Epithelial cell of prostate (primary cell): ENCODE data around the gene TCF4.
"Not testable (repeated sequence)": the region's sequence is repeated elsewhere in the genome, so short reads cannot be mapped to it uniquely, and the experiment has no call there.

Experiments used
- DNase-seq: peaks from one replicate; pipeline ENCODE4 v3.0.0-alpha.2; 2011; ENCODE audit warnings: low read depth, low spot score
- H3K27ac ChIP-seq: fragments of 450-650 bp; 2 replicates; pipeline ENCODE4 v1.5.1; 2017; ENCODE audit warnings: mild to moderate bottlenecking

TCF4 gene

GRCh38 chr18:55484773-55485172 is 103.2 kb downstream of the TCF4 start:
- no peak for DNase-seq
- H3K27ac ChIP-seq = no peak overlapping the region

GRCh38 chr18:55483266-55483871 is 104.6 kb downstream of the TCF4 start:
- H3K27ac ChIP-seq = no peak overlapping the region
- no peak for DNase-seq

GRCh38 chr18:55479656-55480420 is 108.2 kb downstream of the TCF4 start:
- DNase-seq = no peak
- H3K27ac ChIP-seq = no peak overlapping the region

- H3K27ac ChIP-seq = no peak overlapping the region
- DNase-seq = no peak
These were observed 110.0 kb downstream of the TCF4 start for GRCh38 chr18:55477860-55478581.

DNA sequence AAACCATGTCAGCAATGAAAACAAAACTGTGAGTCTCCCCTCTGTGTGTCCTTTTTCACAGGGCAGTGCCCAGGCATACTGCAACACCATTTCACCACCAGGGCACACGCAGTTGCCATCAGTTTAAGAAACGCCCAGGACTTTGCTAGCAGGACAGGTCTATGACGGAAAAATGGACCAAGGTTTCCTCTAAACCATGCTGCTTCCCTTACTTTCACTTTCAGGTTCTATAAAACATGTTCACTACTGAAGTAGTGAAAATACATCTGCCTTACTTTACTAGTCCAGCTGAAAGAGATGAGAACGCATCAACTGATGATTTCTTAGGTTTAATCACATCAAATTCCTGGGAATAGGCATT is 110.5 kb downstream of the TCF4 start:
- H3K27ac ChIP-seq = no peak overlapping the region

DNA sequence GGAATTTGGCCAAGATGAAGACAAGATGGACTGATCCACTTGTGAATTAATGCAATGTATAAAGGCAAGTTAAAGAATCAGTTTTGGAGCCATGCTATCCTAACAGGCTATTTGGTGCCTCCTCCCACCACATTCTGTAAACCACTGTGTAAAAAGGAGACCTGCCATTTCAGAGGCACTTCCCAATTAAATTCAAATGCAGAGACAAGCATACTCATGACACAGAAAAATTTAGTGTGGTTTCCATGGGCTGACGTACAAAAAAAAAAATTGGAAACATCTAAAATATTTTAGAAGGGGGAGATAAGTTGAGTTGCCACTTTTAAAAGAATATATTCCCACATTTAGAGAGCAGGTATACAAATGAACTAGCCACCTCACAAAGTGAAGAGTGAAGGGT is 112.1 kb downstream of the TCF4 start:
- DNase-seq = no peak
- H3K27ac ChIP-seq = no peak overlapping the region

More for the DNA sequence above, 110.5 kb downstream of the TCF4 start:
- DNase-seq = no peak

- DNase-seq = no peak
- no peak overlapping the region for H3K27ac ChIP-seq
These were observed 112.5 kb downstream of the TCF4 start for GRCh38 chr18:55475467-55475866.

DNA sequence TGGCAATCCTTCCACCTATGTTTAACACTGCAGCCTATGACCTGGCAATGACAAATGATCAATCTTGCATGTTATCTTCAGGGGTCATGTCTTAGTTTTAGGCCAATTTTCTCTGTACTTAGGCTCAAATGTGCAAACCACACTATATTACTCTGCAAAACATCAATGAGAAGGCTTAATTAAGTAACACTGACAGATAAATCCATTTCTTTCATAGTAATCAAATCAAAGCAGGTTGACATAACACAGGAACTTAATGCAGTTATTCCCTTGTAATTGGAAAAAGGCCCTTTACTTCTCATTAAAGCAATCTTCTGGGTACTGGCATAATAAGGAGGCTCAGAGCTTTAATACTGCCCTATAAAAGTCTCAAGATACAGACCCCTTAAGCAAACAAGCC is 114.4 kb downstream of the TCF4 start:
- no peak for DNase-seq
- H3K27ac ChIP-seq = no peak overlapping the region

- H3K27ac ChIP-seq = no peak overlapping the region
- DNase-seq = no peak
These were observed 114.9 kb downstream of the TCF4 start for GRCh38 chr18:55473058-55473457.

- no peak overlapping the region for H3K27ac ChIP-seq
- no peak for DNase-seq
These were observed 117.2 kb downstream of the TCF4 start for GRCh38 chr18:55470826-55471225.

GRCh38 chr18:55469134-55469533 is 118.9 kb downstream of the TCF4 start:
- not testable (repeated sequence) for DNase-seq

GRCh38 chr18:55466789-55467188 is 121.2 kb downstream of the TCF4 start:
- DNase-seq = no peak
- H3K27ac ChIP-seq = no peak overlapping the region

More at GRCh38 chr18:55469134-55469533, 118.9 kb downstream of the TCF4 start:
- not testable (repeated sequence) for H3K27ac ChIP-seq

DNA sequence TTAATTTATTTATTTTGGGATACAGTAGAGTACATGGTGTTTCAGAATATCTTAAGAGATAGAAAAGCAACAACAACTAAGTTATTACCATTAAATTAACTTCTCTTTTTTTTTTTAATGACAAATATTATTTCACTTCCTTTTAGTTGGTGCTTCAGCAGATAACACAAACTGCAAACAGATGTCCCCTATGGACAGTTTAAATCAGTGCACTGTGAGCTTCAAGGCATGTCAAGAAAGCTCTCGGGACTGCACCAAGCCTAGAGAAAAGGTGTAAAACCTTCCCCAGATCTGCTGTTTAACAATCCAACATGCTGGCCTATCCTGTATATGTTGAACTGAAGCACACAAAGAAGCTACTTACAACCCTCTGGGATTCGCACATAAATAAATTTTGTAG is 122.7 kb downstream of the TCF4 start:
- no peak overlapping the region for H3K27ac ChIP-seq
- DNase-seq = no peak

GRCh38 chr18:55464581-55464980 is 123.4 kb downstream of the TCF4 start:
- H3K27ac ChIP-seq = no peak overlapping the region
- no peak for DNase-seq

DNA sequence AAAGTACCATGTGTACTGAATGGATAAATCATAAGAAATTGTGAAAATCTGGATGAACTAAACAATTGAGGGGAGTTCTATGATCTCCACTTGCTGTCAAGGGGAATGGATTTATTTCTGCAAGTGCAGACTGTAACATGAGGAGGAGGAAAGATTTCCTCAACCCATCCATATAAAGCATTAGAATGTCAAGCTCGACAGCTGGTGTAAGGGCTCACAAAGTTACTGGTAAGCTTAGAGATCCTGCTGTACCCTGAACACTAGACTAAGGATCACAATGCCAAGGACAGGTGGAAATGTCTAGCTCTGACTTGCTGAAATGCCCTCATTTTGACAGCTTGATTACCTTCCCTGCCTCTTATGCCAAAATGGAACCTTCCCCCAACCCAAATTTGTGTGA is 125.3 kb downstream of the TCF4 start:
- H3K27ac ChIP-seq = no peak overlapping the region
- no peak for DNase-seq

DNA sequence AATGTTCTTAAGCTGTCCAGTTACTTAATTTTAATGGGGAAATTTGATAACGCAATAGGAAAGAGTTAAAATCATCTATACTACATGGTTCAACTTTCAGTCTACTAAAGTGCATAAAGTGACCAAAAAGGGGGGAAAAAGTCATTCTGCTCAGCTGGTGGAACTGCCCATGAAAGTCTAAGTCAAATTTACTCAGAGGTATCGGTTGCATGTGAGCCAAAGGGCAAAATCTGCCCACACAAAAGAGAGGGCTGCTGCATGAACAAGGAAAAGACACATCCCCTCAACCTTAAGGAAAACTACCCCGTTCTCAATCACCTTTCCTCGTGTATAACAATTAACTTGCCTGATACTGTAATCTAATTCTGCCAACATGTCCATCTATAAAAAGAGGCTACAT is 126.1 kb downstream of the TCF4 start:
- DNase-seq = no peak
- no peak overlapping the region for H3K27ac ChIP-seq

DNA sequence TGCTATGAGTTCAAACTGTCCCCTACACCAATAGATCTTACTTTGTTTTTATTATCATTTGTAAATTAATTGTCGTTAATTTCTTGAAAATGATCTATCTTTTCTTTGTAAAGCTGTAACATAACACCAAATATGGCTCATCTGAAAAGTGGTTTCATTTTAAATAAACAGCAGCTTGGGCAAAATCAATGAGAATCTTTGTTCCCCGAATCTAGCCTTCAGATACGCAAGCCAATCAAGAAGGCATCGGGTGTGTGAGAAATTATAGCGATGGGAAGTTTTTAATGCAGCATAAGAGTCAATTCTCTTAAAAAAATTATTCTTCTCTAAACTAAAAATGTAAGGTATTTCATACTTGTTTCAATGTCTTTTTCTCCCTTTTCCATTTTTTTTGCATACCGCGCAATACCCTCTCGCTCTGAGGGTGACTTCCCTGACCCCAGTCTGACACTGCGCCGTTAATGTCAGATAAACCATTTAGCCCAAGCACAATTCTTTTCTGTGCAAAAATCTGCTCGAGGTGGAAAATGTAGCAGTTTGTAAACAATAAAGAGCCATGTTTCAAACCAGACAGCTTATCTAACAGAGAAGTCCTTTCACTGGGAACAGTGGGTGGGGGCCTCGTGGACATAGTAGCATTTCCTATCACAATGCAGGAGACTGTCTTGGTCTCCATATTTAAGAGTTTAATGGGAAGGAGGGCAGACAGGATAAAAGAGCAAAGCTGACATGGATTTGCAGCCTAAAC is 129.4 kb downstream of the TCF4 start:
- DNase-seq = no peak
- H3K27ac ChIP-seq = no peak overlapping the region

DNA sequence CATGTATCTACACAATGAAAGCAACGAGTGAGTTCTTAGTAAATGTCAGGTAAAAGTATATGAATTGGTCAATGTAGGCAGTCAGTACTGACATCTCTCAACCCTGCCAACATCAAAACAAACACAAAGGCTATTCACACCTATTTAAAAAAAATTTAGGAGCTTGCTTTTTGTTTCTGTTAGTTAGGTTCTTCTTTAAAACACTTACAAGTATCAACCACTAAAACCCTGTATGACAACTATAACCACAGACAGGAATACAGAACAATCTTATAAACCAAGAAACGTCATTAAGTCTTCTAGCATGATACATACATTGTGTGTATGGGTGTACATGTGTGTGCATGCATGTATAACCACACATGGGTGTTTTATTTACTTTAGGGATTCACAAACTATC is 131.0 kb downstream of the TCF4 start:
- H3K27ac ChIP-seq = no peak overlapping the region
- no peak for DNase-seq

DNA sequence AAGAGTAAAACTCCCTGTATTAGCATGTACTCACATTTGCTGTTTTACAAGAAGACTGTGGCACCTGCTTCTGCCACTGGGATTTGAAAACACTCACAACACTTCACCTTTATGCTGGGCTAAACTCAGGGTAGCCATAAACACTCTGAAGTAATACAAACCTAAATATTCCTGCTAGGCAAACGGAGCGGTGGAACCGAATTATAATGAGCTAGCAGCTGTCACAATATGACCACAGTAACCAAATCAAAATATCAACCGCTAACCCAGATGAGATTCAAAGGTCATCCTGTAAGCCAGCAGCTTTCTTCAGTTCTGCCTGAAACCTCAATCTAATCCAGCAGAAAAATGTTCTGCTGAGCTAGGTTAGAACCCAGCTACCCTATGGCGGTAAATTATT is 132.1 kb downstream of the TCF4 start:
- no peak overlapping the region for H3K27ac ChIP-seq
- no peak for DNase-seq

DNA sequence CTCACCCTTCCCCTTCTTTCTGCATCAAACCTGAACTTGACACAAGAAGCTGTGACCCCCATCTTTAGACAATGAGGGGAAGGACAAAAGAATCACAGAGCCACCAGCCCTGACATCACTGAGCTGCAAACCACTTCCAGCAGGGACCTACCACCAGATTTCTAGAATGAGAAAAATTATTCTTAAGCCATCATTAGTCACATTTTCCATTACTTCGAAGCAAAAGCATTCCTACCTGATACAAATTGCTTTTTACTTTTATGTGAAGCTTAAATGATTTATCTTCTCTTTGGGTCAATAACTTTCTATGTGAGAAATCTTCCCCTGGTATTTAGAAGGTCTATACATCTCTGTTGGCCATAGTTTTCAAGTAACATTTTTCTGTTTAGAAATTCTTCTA is 134.8 kb downstream of the TCF4 start:
- DNase-seq = no peak
- no peak overlapping the region for H3K27ac ChIP-seq

- DNase-seq = peak; percentile 58
- H3K27ac ChIP-seq = peak overlapping the region; percentile 57
These were observed 135.8 kb downstream of the TCF4 start for GRCh38 chr18:55452123-55452611.
